HG02852 (cell line): ENCODE measurements around the gene ABHD15.

ENCODE experiments used
- ATAC-seq: cut with Tn5 transposase; IDR thresholded peaks from one replicate; pipeline ENCODE4 v1.9.1; 2021; ENCODE audit warnings: mild to moderate bottlenecking, moderate library complexity; ENCODE audit not compliant: unreplicated experiment

ABHD15 gene, protein sequence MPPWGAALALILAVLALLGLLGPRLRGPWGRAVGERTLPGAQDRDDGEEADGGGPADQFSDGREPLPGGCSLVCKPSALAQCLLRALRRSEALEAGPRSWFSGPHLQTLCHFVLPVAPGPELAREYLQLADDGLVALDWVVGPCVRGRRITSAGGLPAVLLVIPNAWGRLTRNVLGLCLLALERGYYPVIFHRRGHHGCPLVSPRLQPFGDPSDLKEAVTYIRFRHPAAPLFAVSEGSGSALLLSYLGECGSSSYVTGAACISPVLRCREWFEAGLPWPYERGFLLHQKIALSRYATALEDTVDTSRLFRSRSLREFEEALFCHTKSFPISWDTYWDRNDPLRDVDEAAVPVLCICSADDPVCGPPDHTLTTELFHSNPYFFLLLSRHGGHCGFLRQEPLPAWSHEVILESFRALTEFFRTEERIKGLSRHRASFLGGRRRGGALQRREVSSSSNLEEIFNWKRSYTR

GRCh38 chr17:29566473-29567303, at the start of gene ABHD15:
TSS of gene ABHD15 (minus strand) at chr17:29567037. CDS start at chr17:29566966, 71 bp downstream.
- ATAC-seq: no peak

- peak; percentile 55 for ATAC-seq
Observed at GRCh38 chr17:29615492-29616299, 48.9 kb upstream of the ABHD15 start.

DNA sequence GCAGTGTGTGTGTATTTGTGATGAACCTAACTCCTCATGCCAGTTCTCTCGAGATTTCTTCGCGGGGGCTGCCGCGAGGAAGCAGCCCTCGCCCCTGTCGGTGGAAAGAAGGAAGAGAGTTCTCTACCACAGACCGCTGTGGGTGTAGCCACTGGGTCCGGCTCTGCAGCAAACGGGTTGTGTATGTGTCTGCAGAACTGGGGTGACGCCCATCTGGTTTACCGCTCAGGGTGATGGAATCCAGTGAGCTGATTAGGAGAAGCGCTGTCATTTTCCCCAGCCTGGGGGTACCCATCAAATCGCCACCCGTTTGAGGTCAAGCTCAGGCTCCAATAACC, 48.2 kb upstream of the ABHD15 start:
- no peak for ATAC-seq

DNA sequence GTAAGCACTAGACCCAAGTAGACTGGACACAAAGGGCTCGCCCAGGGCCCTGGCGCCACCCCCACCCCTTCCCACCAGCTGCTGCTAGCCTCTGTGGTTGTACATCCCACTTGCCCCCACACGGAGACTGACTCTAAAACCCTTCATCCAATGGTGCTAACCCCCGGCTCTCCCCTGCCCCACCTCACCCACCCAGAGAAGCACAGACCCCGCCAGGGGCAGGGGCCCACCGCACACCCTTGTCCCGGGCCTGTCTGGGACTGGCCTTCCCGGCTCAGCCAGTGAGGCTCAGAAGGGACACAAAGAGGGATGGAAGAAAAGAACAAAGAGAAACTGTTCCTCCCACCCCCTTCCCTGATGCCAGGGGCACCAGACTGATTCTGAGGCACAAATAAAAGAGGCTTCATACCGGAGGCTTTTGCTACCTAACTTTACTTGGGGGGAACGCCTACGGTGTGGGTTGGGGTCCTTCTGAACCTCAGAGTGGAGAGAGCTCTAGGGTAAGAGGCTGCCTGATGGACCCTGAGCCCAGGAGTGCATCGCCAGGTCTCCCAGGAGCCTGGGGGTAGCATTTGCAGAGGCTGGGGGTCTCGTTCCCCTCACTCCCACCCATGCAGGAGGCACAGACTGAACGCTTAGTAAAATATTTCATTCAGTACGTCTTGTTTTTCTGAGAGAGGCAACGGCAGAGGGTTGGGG, 47.7 kb upstream of the ABHD15 start:
- no peak for ATAC-seq

- ATAC-seq: no peak
Observed at GRCh38 chr17:29613856-29614255, 47.0 kb upstream of the ABHD15 start.

DNA sequence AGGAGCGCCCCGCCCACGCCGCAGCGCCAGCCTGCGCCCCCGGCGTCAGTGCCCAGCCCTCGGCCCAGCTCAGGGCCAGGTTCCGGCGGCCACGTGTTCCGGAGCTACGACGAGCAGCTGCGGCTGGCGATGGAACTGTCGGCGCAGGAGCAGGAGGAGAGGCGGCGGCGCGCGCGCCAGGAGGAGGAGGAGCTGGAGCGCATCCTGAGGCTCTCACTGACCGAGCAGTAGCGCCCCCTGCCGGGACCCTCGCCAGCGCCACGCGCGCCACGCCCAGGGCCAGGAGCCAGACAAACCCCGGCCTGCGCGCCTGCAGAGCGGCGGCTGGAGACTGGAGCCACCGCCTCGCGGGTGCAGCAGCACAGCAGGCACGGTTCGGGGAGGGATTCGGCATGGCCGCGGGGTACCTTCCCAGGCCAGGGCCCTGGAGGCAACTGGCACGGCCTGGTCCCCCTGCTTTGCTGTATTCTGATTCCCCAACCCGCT, 46.6 kb upstream of the ABHD15 start:
- no peak for ATAC-seq

- no peak for ATAC-seq
Observed at GRCh38 chr17:29612404-29613280, 45.8 kb upstream of the ABHD15 start.

- ATAC-seq: no peak
Observed at GRCh38 chr17:29612094-29612403, 45.2 kb upstream of the ABHD15 start.

- no peak for ATAC-seq
Observed at GRCh38 chr17:29611351-29612093, 44.7 kb upstream of the ABHD15 start.

DNA sequence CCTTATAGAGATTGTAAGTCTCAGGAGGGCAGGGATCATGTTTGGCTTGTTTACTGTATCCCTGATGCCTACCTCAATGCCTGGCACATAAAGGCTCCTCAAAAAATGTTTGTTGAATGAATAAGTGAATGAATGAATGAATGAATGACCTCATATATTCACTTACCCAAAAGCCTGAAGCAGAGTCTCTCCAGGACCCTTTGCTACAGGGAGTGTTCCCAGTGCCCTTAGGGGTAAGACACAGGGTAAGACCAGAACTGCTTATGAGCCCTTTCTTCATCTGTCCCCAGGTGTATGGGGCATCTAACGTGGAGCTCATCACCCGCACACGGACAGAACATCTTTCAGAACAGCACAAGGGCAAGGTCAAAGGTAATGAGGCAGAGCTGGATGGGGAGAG, 43.6 kb upstream of the ABHD15 start:
- ATAC-seq: no peak

GRCh38 chr17:29608986-29609385, 42.1 kb upstream of the ABHD15 start:
- ATAC-seq: no peak

GRCh38 chr17:29607557-29608195, 40.8 kb upstream of the ABHD15 start:
- no peak for ATAC-seq

- no peak for ATAC-seq
Observed at GRCh38 chr17:29603109-29603674, 36.4 kb upstream of the ABHD15 start.

- ATAC-seq: no peak
Observed at GRCh38 chr17:29597361-29598172, 30.7 kb upstream of the ABHD15 start.

- no peak for ATAC-seq
Observed at GRCh38 chr17:29596811-29597210, 30.0 kb upstream of the ABHD15 start.

DNA sequence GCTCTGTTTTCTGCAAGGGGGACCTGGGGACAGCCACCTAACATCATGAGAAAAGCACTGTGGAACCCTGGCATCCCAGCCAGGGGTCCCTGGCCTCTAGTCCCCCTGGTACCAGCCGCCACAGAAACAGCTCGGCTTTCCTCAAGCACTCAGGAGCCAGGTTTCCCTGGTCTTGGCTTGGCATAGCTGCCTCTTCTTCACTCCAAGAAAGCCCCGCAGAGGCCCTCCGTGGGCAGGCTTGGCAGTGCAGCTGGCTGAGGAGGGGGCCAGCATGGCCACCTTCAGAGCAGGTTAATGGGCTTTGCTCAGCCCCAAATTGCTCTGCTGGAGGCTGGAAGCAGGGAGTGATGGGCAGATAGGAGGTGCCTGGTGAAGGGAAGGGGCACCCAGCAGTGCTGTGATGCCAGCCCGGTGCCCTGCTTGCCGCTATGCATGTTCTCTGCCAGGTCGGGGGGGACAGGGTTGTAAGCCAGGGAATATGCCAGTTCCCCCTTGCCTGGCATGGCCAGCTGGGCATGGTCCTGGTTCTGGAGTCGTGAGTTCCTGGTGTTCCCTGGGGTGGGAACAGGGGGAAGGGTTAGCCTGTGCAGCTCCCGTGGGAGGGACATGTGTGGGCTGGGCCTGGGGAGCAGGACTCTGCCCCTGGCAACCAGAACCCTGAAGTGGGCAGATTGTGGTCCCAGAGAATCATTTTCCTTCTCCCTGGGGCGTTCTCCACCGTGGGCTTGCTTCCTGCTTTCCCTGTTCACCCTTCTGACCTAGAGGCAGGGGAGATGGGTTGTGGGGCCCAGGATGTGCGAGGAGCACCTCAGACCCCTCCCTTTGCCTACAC, 29.3 kb upstream of the ABHD15 start:
- ATAC-seq: no peak
